HS-5 (cell line): ENCODE results near the gene STC2.
A peak's percentile ranks its signal among the peaks of the same experiment; 100 is the strongest.

Experiments used
- DNase-seq: peaks from one replicate; pipeline ENCODE4 v3.0.0-alpha.2; 2012; ENCODE audit warnings: low read depth

The STC2 gene

DNA sequence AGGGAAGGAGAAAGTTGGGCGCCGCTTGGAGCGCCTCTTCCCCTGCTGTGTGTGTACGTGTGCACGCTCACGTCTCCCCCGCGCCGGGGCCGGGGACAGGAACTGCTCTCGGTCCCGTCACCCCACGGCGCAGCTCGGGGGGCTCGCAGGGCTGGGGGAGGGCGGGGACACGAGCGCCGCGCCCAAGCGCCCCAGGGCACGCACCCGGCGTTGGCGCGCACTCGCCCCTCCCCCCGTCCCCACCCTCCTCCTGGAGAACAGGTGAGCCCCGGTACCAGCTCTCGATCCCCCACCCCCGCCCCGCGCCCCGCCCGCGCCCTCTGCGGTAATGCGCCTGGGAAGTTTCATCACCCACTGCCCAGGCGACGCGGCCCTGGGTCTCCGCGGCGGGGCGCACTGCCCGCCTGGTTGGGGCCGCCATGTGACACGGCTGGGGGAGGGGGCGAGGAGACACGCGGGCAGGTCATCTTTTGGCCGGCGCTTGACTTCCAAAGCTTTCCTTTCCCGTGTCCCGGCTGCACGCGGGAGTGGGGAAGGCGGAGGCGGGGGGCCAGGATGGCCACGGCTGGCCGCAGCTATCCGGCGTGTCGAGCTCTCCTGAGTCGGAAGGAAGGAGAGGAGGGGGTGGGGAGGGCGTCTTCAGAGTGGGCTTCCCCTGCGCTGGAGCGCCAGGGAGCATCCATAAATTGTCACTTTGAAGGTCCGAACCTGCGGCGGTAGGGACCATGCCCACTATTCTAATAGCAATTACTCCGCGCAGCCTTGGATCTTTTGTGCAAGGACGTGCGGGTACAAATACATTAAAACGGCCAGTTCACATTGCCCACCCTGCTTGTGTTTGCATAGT, 1.5 kb upstream of the STC2 start:
- no peak for DNase-seq

DNA sequence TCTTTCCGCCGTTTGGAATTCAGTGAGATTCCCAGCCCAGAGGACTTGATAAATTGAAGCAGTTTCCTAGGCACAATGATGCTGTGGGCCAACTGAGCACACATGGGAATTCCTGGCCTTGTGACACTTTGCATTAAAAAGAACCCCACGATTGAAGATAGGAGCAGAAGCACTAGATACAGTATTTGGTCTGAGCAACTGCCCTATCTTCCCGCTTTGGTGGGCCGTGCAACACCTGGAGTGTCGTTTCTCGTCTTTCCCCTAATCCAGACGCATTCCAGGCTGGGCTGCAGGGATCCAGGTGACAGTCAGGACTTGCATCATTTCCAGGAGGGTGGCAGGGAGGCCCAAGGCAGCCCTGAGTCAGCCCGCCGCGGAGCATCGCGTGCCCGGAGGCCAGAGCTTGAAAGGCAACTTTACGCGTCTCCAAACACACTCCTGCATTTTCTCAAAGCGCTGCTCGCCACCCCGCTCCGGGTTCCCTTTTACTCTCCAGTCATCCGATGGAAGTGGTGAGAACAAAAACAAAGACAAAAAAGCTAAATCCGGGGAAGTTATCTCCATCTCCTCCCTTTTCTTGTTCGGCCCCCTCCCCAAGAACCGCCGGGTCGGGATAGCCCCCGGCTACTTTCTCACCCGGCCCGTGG, 753 bp upstream of the STC2 start:
- DNase-seq: no peak

DNA sequence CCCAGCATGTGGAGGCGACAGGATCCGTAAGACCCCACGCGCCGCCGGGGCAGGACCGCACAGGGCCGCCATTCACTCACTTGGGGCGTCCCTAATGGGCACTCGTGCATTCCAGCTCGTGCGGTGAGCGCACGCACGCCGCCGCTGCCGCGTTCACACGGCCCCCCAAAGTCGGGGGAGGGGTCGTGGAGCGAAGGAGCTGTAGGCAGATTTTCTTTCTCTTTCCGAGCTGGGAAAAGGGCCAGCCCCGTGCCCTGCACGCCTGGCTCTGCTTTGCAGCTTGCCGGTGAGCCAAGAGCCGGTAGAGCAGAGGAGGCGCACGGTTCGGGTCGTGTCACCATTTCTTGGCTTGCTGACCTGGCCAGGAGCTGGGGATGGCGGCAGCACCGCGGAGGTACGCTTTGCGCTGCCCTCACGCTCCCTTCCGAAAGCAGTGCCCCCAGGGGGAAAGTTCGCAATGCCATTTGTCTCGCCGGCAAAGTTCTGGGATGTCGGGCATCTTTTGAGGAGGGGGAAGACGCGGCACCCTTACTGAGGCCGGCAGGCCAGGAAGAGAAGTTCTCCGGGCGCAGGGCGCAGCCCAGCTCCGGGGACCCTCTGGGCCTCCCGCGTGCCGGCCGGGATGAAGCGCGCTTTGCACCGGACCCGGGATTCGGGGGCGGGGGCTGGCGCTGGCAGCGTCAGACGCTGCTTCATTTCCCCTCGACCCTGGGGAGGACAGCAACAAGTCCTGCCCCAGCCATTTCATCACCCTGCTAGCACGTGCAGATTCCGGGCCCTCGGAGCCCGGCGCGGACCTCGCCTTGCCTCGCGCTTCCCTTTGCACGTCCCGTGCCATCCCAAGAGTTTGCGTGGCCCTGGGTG, 898 bp downstream of the STC2 start:
- DNase-seq: no peak

DNA sequence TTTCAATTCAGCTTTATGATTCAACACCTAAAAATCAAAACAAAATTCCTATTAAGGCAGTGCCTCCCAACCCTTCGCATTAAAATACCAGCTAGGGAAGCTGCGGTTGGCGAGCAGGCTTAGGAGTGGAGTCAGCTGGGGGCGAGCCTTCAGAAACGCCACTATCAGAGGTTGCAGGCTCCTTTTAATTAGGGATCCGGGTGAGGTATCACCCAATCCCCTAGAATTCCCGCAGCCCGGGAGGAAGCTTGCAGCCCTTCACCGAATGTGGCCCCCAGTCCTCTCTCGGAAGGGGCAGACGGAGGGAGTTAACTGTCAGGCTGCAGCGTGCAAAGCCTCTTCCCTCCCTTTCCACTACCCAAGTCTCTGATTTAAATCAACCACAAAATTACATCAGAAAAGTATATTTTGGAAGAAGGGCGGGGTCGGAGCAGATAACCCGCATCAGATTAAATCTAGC, 1.7 kb downstream of the STC2 start:
- DNase-seq: peak; percentile 87

DNA sequence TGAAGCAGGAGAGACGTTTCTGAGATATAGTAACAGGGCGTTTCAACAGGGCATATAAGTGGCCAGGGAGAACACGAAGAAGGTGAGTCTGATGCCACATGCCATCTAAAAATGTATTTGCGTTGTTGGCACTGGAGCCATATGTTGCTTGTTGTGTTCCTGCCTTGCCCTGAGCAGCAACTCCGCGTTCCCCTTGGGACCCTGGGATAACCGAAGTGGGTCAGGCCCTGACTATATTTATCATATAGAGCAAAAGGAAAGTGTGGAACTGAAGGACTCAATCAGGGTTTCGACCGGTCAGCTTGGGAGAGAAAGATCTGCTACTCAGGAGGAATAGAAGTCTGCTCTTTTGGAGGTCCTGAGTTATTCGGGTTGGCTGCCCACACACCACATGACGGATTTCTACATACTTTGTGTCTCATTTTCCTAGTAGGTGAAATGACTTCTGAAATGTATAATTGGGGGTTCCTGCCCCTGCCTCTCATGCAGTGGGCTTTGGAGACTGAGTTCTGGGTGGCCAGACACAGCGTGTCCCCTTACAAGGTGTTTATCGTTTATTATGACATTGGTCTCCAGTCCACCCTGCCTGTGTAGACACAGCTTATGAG, 3.0 kb downstream of the STC2 start:
- no peak for DNase-seq

DNA sequence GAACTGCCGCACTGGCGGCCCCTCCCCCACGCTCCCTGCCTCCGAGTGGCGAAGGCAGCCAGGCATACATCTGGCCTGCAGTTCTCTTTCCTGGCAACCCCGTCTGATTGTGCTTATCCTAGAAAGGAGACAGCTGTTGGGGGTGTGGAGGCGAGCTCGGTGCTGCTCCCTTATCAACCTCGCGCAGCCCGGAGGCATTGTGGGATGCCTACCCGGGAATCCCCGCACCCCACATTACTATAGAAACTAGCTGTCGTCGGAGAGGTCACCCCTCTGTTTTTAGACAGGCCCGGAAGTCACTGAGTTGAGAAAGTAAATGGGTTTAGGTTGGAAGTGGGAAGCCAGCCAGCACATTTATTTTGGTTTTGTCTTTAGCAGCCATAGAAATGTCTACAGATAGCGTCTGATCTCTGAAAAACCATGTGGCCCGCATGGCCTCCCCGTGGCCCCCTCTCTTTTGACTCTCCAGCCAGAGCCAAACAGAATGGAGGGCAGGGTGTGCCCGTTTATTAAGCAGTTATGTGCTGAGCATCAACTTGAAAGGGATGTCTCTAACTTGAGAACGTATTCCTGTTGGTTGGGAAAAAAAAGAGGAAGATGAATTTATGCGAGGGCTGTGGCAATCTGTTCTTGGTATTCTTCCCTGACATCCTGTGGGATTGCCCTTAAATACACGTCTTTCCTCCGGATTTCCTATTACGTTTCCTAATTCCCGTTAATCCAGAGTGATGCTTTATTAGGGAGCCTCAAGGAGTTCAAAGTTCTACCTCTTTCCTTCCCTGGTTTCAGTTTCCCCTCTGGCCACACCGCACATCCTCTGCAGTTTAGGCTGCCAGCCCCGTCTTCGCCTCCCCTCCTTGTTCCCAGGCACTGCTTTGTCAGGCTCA, 3.9 kb downstream of the STC2 start:
- DNase-seq: no peak

DNA sequence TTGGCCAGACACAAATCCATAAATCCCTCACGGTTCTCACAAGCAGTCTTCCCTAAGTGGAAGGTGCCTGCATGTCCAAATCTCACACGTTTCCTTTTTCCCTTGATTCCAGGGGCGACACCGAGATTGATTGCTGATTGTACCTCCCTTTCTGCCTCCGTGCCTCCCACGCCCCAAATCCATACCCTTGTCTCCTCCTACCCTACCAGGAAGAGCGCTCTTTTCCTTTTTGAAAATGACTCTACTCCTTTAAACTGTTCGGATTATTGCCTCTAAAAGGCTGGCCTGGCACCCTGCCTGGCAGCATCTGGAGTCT, 4.5 kb downstream of the STC2 start:
- no peak for DNase-seq

DNA sequence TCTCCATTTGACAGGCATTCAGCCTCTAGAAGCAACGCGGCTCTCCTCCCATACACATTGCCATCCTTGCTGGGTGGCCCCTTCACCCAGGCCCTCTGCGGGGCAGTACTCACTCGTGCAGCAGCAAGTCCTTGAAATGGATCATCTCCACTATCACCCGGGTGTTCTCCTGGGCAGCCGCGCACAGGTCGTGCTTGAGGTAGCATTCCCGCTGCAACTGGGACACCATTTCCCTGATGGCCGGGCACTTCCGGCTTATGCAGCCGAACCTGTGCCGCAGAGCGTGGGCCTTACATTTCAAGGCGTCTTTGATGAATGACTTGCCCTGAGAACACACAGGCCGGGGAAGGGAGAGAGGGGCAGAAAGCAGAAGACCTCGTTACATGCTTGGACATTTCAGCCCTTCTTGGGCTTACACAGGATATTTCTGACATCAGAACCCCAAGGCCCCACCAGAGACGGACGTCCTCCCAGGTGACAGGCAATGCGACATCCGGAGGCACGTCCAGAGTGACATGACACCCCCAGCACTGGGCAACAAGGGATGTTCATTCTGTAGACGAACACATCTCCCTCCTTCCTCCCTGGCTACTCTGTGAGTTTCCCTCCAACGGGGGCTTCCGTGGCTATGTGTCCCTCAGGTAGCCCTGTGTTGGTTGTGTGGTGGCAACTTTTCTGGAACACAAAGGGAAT, 5.0 kb downstream of the STC2 start:
- no peak for DNase-seq

DNA sequence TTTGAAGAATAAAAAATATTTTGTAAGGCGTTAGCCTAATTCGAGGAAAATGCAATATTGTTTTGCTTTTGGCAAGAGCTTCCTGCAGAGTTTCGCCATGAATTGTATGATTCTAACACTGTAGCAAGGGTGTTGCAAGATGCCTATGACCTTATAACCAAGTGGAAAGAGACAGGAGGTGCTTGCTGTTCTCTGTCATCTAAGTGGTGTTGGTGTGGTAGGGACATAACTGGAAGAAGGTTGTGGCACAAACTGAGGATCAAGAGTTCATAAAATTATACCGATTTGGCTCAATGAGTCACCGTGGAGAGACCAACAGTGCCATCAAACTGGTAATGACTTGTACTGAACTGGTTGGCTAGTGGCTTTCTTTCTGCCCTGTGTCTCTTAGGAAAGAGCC, 6.3 kb downstream of the STC2 start:
- no peak for DNase-seq

DNA sequence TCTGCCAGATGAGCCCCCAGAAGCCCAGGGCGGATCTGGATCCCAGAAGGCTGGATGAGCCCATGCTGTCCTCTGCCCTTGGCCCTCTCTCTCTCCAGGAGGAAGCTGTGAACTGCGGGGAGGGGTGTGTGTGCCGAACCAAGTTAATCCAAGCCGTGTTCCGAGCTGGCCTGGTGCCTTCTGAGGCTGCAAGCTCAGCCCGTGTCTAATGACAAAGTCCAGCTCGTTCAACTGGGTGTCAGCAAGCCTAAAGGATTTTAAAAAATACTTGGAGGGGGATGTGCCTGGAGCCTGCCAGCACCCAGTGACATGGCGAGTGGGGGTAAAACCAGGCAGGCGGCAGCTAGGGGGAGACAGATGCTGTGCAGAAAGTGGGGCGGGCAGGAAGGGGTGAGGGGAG, 8.0 kb downstream of the STC2 start:
- DNase-seq: no peak

DNA sequence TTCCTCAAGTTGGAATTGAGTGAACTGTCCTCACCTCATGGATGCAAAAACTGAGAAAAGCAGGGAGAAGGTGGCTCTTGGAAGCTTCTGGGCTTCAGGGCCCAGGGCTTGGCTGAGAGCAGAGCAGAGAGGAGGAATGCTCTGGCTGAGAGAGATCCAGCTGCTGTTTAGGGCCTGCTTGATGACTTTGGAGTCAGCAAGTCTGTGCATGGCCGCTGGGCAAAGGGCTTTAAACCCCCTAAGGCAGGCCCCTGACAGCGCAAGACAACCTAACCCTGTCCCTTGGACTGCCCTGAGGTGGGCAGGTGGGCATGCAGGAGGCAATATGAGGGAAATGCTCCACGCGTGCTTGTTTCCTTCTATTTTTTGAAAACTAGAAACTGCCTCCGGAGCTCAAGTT, 8.6 kb downstream of the STC2 start:
- no peak for DNase-seq

DNA sequence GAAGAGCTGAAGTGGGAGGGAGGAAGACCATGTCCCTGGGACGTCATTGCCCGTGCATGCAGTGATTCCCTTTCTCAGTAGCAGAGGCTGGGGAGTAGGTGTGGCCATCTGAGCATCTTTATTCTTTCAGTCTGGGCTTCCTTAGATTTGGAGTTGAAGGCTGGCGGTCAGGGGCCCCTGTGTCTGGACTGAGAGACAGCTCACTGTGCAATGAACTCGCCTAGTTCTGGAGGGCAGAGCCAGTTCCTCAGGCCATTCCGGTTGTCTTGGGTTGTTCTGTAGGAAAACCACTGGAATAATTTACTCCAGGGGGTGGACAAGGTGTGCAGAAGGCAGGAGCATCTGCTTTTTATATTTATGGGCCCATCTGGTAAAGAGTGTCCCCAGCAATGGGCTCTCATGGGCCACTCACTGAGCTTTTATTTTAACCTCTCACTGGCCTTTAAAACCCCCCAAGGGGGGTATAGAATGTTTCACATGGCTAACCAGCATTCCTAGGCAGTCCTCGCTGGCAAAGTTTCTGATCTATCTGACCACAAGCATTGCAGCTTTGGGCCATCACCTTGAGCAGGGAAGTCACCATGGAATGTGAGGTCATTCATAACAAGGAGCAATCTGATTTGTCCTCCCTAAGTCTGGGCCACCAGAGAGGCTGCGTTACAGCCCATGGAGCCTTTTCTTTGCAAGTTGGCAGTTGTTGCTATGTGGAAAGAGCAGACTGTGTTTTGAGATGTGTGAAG, 9.2 kb downstream of the STC2 start:
- no peak for DNase-seq

DNA sequence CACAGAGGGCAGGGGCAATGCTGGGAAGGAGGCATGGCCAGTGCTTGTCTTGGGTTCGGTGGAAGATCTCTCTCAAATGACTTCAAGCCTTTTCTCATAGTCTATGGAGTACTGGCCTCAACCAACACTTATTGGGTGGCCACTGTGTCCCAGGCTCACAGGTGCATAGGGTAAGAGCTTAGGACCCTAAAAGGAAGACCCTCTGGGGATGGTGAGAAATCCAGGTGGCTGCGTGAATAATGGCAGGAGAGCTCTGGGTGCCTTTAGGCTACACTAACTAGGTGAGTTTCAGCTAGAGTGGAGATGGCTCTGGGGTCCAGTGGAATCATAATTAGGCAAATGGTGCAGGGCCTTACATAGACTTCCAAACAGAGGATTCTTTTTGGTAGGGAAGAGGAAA, 9.9 kb downstream of the STC2 start:
- no peak for DNase-seq

DNA sequence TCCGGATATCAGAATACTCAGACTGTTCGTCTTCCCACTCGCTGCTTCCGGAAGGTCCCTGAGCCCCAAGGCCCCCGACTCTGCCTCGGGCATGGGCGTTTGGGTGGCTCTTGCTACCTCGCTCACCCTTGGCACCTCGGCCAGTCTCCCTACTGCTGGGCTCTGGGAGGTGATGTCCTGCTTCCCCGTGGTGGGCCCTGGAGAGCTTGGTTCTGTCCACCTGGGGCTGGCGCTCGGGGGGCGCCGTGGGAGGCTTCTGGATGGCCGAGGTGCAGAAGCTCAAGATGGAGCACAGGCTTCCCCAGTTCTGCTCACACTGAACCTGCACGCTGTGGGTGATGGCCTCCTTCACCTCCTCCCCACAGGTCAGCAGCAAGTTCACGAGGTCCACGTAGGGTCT, 10.4 kb downstream of the STC2 start:
- no peak for DNase-seq

DNA sequence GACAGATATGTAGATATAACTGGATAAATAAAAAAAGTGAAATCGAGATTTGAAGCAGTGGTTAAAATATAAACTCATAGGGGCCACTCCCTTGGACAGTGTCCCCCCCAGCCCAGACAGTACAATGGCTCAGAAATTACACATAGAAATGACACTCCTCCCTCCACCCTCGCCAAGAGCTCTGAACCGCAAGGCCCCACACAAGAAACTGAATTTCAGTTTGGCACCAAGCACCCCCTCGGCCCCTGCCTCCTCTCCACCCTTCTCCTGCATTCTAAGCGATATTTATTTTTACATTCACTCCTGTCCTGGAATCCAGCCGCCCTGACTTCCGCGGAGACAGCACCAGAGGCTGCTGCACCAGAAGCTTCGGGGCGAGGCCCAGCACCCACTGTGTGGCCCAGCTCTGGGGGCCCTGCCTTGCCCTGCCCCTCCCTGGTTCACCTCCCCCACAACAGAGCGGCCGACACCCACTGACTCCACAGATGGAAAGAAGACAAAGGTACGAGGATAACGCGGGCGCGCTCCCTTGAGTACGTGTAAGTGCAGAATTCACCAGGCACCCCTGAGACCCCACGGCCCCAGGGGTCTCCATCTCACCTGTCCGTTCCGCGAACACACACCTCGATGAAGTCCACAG, 11.0 kb downstream of the STC2 start:
- no peak for DNase-seq

DNA sequence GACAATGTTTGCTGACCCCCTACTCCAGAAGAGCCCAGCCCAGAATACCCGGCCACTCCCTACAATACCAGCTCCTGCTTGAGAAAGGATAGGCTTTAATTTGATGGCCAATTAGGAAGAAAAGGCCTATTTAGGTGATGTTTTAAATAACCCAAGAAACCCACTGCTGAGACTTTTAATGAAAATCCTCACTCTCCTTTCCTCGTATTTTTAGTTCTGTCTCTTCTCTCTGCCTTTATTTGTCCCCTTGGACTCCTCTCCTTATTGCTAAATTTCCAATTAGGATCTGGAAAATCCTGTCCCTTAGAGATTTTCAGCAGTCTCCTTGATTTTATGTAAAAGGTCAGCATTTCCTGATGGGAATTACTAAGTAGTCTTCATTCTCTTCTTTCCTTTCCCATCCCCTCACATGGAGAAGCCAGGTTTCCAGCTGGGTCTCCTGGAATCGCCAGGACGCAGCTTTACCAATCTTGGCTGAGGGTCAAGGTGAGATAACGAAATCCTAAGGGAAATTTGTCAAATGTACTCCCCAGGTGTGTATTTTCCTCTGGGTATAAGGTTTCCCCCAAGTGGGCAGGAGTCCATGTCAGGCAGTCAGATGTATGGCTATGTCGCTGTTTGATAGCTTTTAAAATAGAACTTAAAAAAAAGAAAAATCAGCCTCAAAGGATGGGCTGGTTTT, 11.7 kb downstream of the STC2 start:
- no peak for DNase-seq

DNA sequence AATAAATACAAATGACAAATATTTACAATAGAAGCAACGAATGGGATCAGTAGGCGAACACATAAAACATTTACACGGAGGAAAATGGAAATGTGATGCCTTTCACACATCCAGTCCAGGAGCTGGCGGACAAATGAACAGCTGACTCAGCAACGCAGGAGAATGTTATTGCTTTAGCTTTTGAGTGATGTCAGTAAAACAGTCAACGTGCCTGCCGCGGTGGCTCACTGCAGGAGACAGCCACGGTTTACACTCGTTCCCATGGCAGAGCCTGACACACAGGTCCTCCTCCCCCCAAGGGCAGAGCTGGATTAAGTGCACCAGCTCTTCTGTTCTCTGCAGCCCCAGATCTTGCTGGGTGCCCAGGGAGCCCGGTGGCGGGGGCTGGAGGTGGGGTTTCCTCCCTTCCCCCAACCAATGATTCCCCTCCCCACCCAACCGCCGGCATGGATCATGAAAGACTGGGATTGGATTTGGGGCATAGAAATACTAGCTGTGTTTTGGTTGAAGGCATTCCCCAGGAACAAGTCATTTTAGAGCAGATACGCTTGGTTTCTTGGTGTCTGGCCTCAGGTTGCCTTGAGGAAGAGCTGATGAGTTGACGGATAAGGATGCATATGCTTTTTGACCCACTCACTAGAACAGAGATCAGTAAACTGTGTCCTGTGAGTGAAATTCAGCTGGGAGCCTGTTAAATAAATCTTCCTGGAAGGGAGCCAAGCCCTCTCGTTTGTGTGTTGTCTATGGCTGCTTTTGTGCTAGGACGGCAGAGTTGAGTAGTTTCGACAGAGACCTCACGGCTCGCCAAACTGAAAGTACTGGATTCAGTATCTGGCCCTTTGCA, 12.5 kb downstream of the STC2 start:
- no peak for DNase-seq
